HFF-Myc (cell line): ENCODE measurements around the gene ADAM19.

Experiments used
- DNase-seq: peaks from one replicate; pipeline ENCODE4 v3.0.0-alpha.2; 2011; ENCODE audit warnings: low read depth; ENCODE audit errors: extremely low read depth
- H3K4me3 ChIP-seq: replicated peaks from 2 replicates; pipeline ENCODE4 v1.5.1; 2011; ENCODE audit warnings: low read depth, mild to moderate bottlenecking, control low read depth, low read length
- CTCF ChIP-seq: IDR thresholded peaks from 2 replicates; pipeline ENCODE4 v1.5.1; 2012; ENCODE audit warnings: mild to moderate bottlenecking, low read depth, low read length, control low read depth; ENCODE audit errors: missing control alignments

The ADAM19 gene

GRCh38 chr5:157603333-157604190, 28.0 kb upstream of the ADAM19 start:
- no peak overlapping the region for H3K4me3 ChIP-seq
- DNase-seq: peak; percentile 66
- no peak for TF ChIP-seq CTCF

- H3K4me3 ChIP-seq: no peak overlapping the region
- TF ChIP-seq CTCF: no peak
- DNase-seq: no peak
These were observed 26.9 kb upstream of the ADAM19 start for GRCh38 chr5:157602505-157602904.

GRCh38 chr5:157600252-157600651, 24.7 kb upstream of the ADAM19 start:
- TF ChIP-seq CTCF: no peak
- H3K4me3 ChIP-seq: no peak overlapping the region
- DNase-seq: no peak

- no peak for TF ChIP-seq CTCF
- no peak for DNase-seq
- H3K4me3 ChIP-seq: no peak overlapping the region
These were observed 24.0 kb upstream of the ADAM19 start for GRCh38 chr5:157599565-157599964.

- no peak for TF ChIP-seq CTCF
- DNase-seq: no peak
- H3K4me3 ChIP-seq: no peak overlapping the region
These were observed 22.9 kb upstream of the ADAM19 start for GRCh38 chr5:157598350-157598936.

- TF ChIP-seq CTCF: no peak
- DNase-seq: no peak
- H3K4me3 ChIP-seq: no peak overlapping the region
These were observed 21.7 kb upstream of the ADAM19 start for GRCh38 chr5:157597277-157597676.

- no peak overlapping the region for H3K4me3 ChIP-seq
- no peak for DNase-seq
- TF ChIP-seq CTCF: no peak
These were observed 20.9 kb upstream of the ADAM19 start for GRCh38 chr5:157596487-157596886.
